Nephron (organoid): ENCODE results near the gene ACSF3.

Experiments
- H3K27ac Mint-ChIP-seq, 3 experiments: 2 replicates each; pipeline ENCODE4 v1.8.0; 2020; ENCODE audit warnings: mixed read lengths in 3 of 3, mild to moderate bottlenecking in 2 of 3, moderate library complexity in 1 of 3
- H3K27me3 Mint-ChIP-seq: 2 replicates; pipeline ENCODE4 v1.8.0; 2021; ENCODE audit warnings: low read depth, mild to moderate bottlenecking, moderate library complexity, mixed read lengths
- H3K36me3 Mint-ChIP-seq: 2 replicates; pipeline ENCODE4 v1.8.0; 2020; ENCODE audit warnings: low read depth, mixed read lengths
- H3K4me1 Mint-ChIP-seq: 2 replicates; pipeline ENCODE4 v1.8.0; 2020; ENCODE audit warnings: mixed read lengths
- H3K4me3 Mint-ChIP-seq, 3 experiments: 2 replicates each; pipeline ENCODE4 v1.8.0; 2020; ENCODE audit warnings: mild to moderate bottlenecking in 3 of 3, mixed read lengths in 3 of 3, moderate library complexity in 2 of 3
- H3K9me3 Mint-ChIP-seq: 2 replicates; pipeline ENCODE4 v1.8.0; 2020; ENCODE audit warnings: mixed read lengths
- TF ChIP-seq, protein P1 (sequence below), 3 experiments: fragments of 200-600 bp; sonication (generic); IDR thresholded peaks; one replicate each; pipeline ENCODE4 v1.5.0; 2021; ENCODE audit warnings: antibody characterized with exemption in 3 of 3; ENCODE audit not compliant: unreplicated experiment in 3 of 3

The ACSF3 gene

GRCh38 chr16:89197633-89198416, 104.2 kb downstream of the ACSF3 start:
- Mint-ChIP-seq H3K4me3 (no peak overlapping the region), H3K27me3 (peaks cover 47% of the 10 kb centered on the region), H3K27ac (no peak overlapping the region), H3K36me3 (no peaks in the 10 kb centered on the region), H3K9me3 (peaks cover 3% of the 10 kb centered on the region), H3K4me1 (no peaks in the 10 kb centered on the region)
- TF ChIP-seq, protein P1, sequence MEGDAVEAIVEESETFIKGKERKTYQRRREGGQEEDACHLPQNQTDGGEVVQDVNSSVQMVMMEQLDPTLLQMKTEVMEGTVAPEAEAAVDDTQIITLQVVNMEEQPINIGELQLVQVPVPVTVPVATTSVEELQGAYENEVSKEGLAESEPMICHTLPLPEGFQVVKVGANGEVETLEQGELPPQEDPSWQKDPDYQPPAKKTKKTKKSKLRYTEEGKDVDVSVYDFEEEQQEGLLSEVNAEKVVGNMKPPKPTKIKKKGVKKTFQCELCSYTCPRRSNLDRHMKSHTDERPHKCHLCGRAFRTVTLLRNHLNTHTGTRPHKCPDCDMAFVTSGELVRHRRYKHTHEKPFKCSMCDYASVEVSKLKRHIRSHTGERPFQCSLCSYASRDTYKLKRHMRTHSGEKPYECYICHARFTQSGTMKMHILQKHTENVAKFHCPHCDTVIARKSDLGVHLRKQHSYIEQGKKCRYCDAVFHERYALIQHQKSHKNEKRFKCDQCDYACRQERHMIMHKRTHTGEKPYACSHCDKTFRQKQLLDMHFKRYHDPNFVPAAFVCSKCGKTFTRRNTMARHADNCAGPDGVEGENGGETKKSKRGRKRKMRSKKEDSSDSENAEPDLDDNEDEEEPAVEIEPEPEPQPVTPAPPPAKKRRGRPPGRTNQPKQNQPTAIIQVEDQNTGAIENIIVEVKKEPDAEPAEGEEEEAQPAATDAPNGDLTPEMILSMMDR (IDR thresholded peaks at IDR 0.05; ENCODE audit: unreplicated experiment in 3 of 3) = no peak

- TF ChIP-seq, protein P1 (IDR thresholded peaks at IDR 0.05; ENCODE audit: unreplicated experiment in 3 of 3) = no peak
- Mint-ChIP-seq H3K27me3 (peaks cover 55% of the 10 kb centered on the region), H3K27ac (no peak overlapping the region), H3K4me1 (no peaks in the 10 kb centered on the region), H3K9me3 (peaks cover 9% of the 10 kb centered on the region), H3K4me3 (no peak overlapping the region), H3K36me3 (peaks cover 5% of the 10 kb centered on the region)
Observed at GRCh38 chr16:89198417-89199240, 105.0 kb downstream of the ACSF3 start.

GRCh38 chr16:89199241-89200123, 105.8 kb downstream of the ACSF3 start:
- H3K4me3 Mint-ChIP-seq = no peak overlapping the region
- H3K36me3 Mint-ChIP-seq = peaks cover 5% of the 10 kb centered on the region
- H3K27ac Mint-ChIP-seq = no peak overlapping the region
- H3K4me1 Mint-ChIP-seq = no peaks in the 10 kb centered on the region
- peaks cover 64% of the 10 kb centered on the region for H3K27me3 Mint-ChIP-seq
- TF ChIP-seq, protein P1 (IDR thresholded peaks at IDR 0.05; ENCODE audit: unreplicated experiment in 3 of 3) = no peak
- H3K9me3 Mint-ChIP-seq = peaks cover 16% of the 10 kb centered on the region

GRCh38 chr16:89200124-89200849, 106.6 kb downstream of the ACSF3 start, which contains the start of gene SLC22A31:
Gene SLC22A31, minus strand, starts transcription at chr16:89200537. Its CDS starts 36 bp downstream, at chr16:89200501.
- Mint-ChIP-seq H3K4me1 (no peaks in the 10 kb centered on the region), H3K36me3 (peaks cover 5% of the 10 kb centered on the region), H3K4me3 (peak within 1 kb of the TSS in 2 of 3 experiments; percentile 16 to 34), H3K27me3 (peaks cover 68% of the 10 kb centered on the region), H3K9me3 (peaks cover 16% of the 10 kb centered on the region), H3K27ac (no peak within 1 kb of the TSS)
- TF ChIP-seq, protein P1 (IDR thresholded peaks at IDR 0.05; ENCODE audit: unreplicated experiment in 3 of 3) = no peak

DNA sequence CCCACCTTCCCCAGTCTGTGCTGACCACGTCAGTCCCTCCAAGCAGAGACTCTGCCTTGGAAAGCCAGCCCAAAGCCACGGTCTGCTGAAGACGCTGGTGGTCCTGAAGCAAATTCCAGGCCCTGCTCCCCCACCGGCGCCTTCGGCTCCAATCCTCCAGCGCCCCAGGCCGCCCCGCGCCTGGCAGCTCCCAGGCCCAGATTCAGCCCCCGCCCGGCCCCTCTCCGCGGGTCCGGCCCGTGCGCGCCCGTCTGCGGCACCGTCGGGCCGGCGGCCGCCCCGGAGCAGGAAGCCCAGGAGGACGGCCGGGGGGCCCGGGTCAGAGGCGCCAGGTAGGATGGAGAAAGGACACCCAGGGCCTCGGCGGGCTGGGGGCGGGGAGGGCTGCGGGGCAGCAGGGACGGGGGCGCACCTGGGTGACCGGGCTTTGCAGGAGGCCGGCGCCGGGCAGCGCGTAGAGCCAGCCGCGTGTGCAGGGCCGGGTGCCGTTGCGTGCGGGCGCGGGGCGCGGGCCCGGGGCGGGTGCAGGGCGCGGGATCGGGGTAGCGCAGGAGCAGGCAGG, 107.3 kb downstream of the ACSF3 start:
- no peak overlapping the region for H3K27ac Mint-ChIP-seq
- peaks cover 5% of the 10 kb centered on the region for H3K36me3 Mint-ChIP-seq
- TF ChIP-seq, protein P1 (IDR thresholded peaks at IDR 0.05; ENCODE audit: unreplicated experiment in 3 of 3) = no peak
- H3K27me3 Mint-ChIP-seq = peaks cover 72% of the 10 kb centered on the region
- H3K4me1 Mint-ChIP-seq = no peaks in the 10 kb centered on the region
- H3K4me3 Mint-ChIP-seq = peak overlapping the region in 1 of 3 experiments; percentile 34
- H3K9me3 Mint-ChIP-seq = peaks cover 16% of the 10 kb centered on the region
